GM12875 (cell line): ENCODE results near the gene SUGCT.
A peak's percentile ranks its signal among the peaks of the same experiment; 100 is the strongest.

Source experiments
- H3K4me3 ChIP-seq: one replicate; pipeline ENCODE4 v1.5.1; 2011; ENCODE audit warnings: low read depth, low read length, control low read depth
- CTCF ChIP-seq: IDR thresholded peaks from 2 replicates; pipeline ENCODE4 v1.5.1; 2011; ENCODE audit warnings: low read depth, mild to moderate bottlenecking, control low read depth, inconsistent platforms, low read length, moderate library complexity, borderline replicate concordance; ENCODE audit not compliant: insufficient read depth

The SUGCT gene

GRCh38 chr7:40194745-40195144 is 59.9 kb downstream of the SUGCT start:
- no peak for TF ChIP-seq CTCF
- H3K4me3 ChIP-seq = no peak overlapping the region

- TF ChIP-seq CTCF = no peak
- no peak overlapping the region for H3K4me3 ChIP-seq
Observed at GRCh38 chr7:40197527-40197926, 62.7 kb downstream of the SUGCT start.

GRCh38 chr7:40199076-40199802 is 64.4 kb downstream of the SUGCT start:
- peak; percentile 7; the same call in 1 of the 2 replicates for TF ChIP-seq CTCF
- H3K4me3 ChIP-seq = no peak overlapping the region

- H3K4me3 ChIP-seq = no peak overlapping the region
- no peak for TF ChIP-seq CTCF
Observed at GRCh38 chr7:40200791-40201190, 66.0 kb downstream of the SUGCT start.

- no peak overlapping the region for H3K4me3 ChIP-seq
- TF ChIP-seq CTCF = no peak
Observed at GRCh38 chr7:40202851-40203250, 68.0 kb downstream of the SUGCT start.

- TF ChIP-seq CTCF = no peak
Observed at GRCh38 chr7:40204581-40204980, 69.8 kb downstream of the SUGCT start.

GRCh38 chr7:40205992-40206391 is 71.2 kb downstream of the SUGCT start:
- TF ChIP-seq CTCF = no peak
- no peak overlapping the region for H3K4me3 ChIP-seq

More at GRCh38 chr7:40204581-40204980, 69.8 kb downstream of the SUGCT start:
- no peak overlapping the region for H3K4me3 ChIP-seq
